Testis (tissue), 3 donors: ENCODE results near the gene CYP2S1. TPM values are rescaled to one million over a fixed set of nuclear protein-coding genes. Genes with fewer than 3 reads are reported as not detected.
"Not testable (repeated sequence)": the region's sequence is repeated elsewhere in the genome, so short reads cannot be mapped to it uniquely, and the experiment has no call there.

Experiments used
- DNase-seq: peaks from one replicate; pipeline ENCODE4 v3.0.0-alpha.2; 2019
- H3K27ac ChIP-seq, 2 donors: fragments of 200-600 bp; sonication (generic); one replicate each; pipeline ENCODE4 v1.5.1; 2019
- H3K27me3 ChIP-seq: fragments of 200-600 bp; sonication (generic); one replicate; pipeline ENCODE4 v1.5.1; 2019
- H3K36me3 ChIP-seq: fragments of 200-600 bp; sonication (generic); one replicate; pipeline ENCODE4 v1.5.1; 2017; ENCODE audit warnings: low read depth; ENCODE audit errors: missing control alignments
- H3K4me1 ChIP-seq: fragments of 200-600 bp; sonication (generic); one replicate; pipeline ENCODE4 v1.5.1; 2019
- H3K4me3 ChIP-seq, 2 donors: fragments of 200-600 bp; sonication (generic); one replicate each; pipeline ENCODE4 v1.5.1; 2017 to 2019
- H3K9me3 ChIP-seq: fragments of 200-600 bp; sonication (generic); one replicate; pipeline ENCODE4 v1.5.1; 2017
- POLR2A ChIP-seq: fragments of 450-650 bp; IDR thresholded peaks from one replicate; pipeline ENCODE4 v1.6.1; 2017; ENCODE audit warnings: antibody characterized with exemption, mild to moderate bottlenecking, moderate library complexity
- WGBS, 2 donors: methylation state at CpG; one replicate each; pipeline ENCODE4 v1.1.5; 2018; 5-methylcytosine and 5-hydroxymethylcytosine counted together
- intact Hi-C: fragments of 100-400 bp; cut with DNase I; formaldehyde crosslinking; loops from one replicate; pipeline ENCODE4 v1.15.1; 2023; ENCODE audit warnings: low total_unique reads
- polyA plus RNA-seq: library from polyadenylated mRNA; stranded (reverse); fragments of 350-450 nt; fragmentation: Illumina TruSeq; extraction: RNeasy Lipid Tissue Mini Kit (QIAGEN cat#74804); gene quantifications from one replicate; pipeline ENCODE4 v1.2.3, GENCODE V29; 2014; ENCODE audit warnings: low read depth, low replicate concordance; ENCODE audit not compliant: insufficient read depth
- total RNA-seq, 2 donors: library from RNA; depleted of rRNA; stranded (reverse); fragments of >200 nt; gene quantifications; one replicate each; pipeline ENCODE4 v1.2.3, GENCODE V29; 2016
- TF ChIP-seq, protein P1 (sequence below), 3 experiments: fragments of 450-650 bp in 2 of 3; fragments of 200-600 bp in 1 of 3; sonication (generic) in 1 of 3; IDR thresholded peaks; one replicate each; pipeline ENCODE4 v1.5.1; 2016 to 2019; ENCODE audit warnings: antibody characterized with exemption in 3 of 3, mild to moderate bottlenecking in 2 of 3, moderate library complexity in 1 of 3

The CYP2S1 gene
- total and polyA plus RNA-seq, 3 donors from 2014 or later, result 1.4 to 2.0 (median 1.6) TPM

- 3 to 9% methylated on average over 20 to 64 of the region's 67 CpGs for WGBS, 2 donors
- Histone ChIP-seq H3K36me3 (no peaks in the 10 kb centered on the region), H3K27ac (peak overlapping the region; percentile 82 to 84), H3K27me3 (no peaks in the 10 kb centered on the region), H3K4me1 (peaks cover 33% of the 10 kb centered on the region), H3K9me3 (no peaks in the 10 kb centered on the region), H3K4me3 (peak overlapping the region; percentile 38 to 41)
- peak; percentile 95 for DNase-seq
- TF ChIP-seq, protein P1, sequence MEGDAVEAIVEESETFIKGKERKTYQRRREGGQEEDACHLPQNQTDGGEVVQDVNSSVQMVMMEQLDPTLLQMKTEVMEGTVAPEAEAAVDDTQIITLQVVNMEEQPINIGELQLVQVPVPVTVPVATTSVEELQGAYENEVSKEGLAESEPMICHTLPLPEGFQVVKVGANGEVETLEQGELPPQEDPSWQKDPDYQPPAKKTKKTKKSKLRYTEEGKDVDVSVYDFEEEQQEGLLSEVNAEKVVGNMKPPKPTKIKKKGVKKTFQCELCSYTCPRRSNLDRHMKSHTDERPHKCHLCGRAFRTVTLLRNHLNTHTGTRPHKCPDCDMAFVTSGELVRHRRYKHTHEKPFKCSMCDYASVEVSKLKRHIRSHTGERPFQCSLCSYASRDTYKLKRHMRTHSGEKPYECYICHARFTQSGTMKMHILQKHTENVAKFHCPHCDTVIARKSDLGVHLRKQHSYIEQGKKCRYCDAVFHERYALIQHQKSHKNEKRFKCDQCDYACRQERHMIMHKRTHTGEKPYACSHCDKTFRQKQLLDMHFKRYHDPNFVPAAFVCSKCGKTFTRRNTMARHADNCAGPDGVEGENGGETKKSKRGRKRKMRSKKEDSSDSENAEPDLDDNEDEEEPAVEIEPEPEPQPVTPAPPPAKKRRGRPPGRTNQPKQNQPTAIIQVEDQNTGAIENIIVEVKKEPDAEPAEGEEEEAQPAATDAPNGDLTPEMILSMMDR (IDR thresholded peaks at IDR 0.05), result peak in 1 of 3 experiments; percentile 22
- TF ChIP-seq POLR2A, result no peak
- intact Hi-C loops, result no loop called here
These were observed 33.2 kb downstream of the CYP2S1 start for GRCh38 chr19:41226053-41226873.

GRCh38 chr19:41226874-41227390, 33.9 kb downstream of the CYP2S1 start:
- Histone ChIP-seq H3K27ac (peak overlapping the region; percentile 82 to 84), H3K4me3 (peak overlapping the region in 1 of 2 donors; percentile 38), H3K4me1 (peaks cover 33% of the 10 kb centered on the region), H3K9me3 (no peaks in the 10 kb centered on the region), H3K36me3 (no peaks in the 10 kb centered on the region), H3K27me3 (no peaks in the 10 kb centered on the region)
- TF ChIP-seq, protein P1 (IDR thresholded peaks at IDR 0.05), result no peak
- TF ChIP-seq POLR2A, result no peak
- no peak for DNase-seq
- whole genome bisulfite sequencing, 2 donors, result 29 to 34% methylated on average over 9 of the region's 9 CpGs
- intact Hi-C loops, result no loop called here

DNA sequence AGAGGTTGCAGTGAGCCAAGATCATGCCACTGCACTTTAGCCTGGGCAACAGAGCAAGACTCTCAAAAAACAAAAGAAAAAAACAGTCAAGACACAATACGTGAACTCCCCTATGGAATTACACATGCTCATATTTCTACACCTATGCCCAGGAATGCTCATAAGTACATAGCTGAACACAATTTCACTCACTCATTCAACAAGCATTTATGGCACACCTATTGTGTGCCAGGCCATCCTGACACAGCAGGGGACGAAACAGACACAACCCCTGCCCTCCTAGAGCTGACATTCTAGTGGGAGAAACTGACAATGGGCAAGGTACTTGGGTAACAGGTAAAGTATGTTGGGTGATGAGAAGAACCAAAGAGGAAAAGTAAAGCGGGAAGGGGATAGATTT, 35.5 kb downstream of the CYP2S1 start:
- TF ChIP-seq, protein P1 (IDR thresholded peaks at IDR 0.05), result no peak
- no peak for TF ChIP-seq POLR2A
- Histone ChIP-seq H3K36me3 (no peaks in the 10 kb centered on the region), H3K4me3 (no peak overlapping the region), H3K4me1 (peaks cover 31% of the 10 kb centered on the region), H3K9me3 (no peaks in the 10 kb centered on the region), H3K27me3 (no peaks in the 10 kb centered on the region), H3K27ac (no peak overlapping the region)
- WGBS, 2 donors, result 79 to 95% methylated on average over 3 of the region's 3 CpGs
- DNase-seq, result no peak
- intact Hi-C loops, result no loop called here

DNA sequence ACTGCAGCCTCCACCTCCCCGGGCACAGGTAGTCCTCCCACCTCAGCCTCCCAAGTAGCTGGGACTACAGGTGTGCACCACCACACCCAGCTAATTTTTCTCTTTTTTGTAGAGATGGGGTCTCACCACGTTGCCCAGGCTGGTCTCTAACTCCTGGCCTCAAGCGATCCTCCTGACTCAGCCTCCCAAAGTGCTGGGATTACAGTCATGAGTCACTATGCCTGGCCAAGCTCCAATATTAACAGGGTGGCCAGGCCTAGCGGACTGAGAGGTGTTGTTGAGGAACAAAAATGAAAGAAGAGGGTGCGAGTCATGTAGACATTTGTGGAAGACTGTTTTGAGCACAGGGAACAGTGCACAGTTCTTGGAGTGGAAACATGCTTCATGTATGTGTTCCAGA, 36.3 kb downstream of the CYP2S1 start:
- 89 to 93% methylated on average over 5 of the region's 5 CpGs for WGBS, 2 donors
- H3K4me3 ChIP-seq, H3K27me3 ChIP-seq, DNase-seq, H3K36me3 ChIP-seq, H3K27ac ChIP-seq, H3K9me3 ChIP-seq, intact Hi-C loops: not testable (repeated sequence)
- peaks cover 24% of the 10 kb centered on the region for H3K4me1 ChIP-seq

DNA sequence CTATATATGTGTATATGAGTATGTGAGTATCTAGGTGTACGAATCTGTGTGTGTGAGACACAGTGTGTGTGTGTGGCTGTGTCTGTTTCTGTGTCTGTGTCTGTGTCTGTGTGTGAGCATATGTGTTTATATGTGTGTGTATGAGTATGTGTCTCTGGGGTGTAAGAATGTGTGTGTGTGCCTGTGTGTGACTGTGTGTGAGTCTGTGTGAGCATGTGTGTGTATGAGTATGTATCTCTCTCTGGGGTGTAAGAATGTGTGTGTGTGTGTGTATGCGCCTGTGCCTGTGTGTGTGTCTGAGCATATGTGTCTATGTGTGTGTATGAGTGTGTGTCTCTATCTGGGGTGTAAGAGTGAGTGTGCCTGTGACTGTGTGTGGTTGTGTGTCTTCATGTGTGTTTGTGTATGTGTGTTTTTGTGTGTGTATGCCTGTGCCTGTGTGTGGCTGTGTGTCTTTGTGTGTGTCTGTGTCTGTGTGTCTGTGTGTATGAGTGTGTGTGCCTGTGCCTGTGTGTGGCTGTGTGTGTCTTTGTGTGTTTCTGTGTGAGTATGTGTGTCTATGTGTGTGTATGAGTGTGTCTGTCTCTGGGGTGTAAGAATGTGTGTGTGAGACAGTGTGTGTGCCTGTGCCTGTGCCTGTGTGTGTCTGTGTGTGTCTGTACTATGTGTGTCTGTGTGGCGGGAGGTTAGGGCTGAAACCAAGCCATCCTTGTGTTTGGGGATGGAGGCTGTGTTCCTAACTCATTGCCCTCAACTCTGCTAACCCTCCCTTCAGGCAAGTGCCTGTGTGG, 37.2 kb downstream of the CYP2S1 start:
- DNase-seq, result no peak
- intact Hi-C loops, result no loop called here
- Histone ChIP-seq H3K27ac (peak overlapping the region in 1 of 2 donors; percentile 19), H3K9me3 (no peaks in the 10 kb centered on the region), H3K4me3 (no peak overlapping the region), H3K36me3 (no peaks in the 10 kb centered on the region), H3K4me1 (peaks cover 23% of the 10 kb centered on the region), H3K27me3 (no peaks in the 10 kb centered on the region)
- no peak for TF ChIP-seq POLR2A
- TF ChIP-seq, protein P1 (IDR thresholded peaks at IDR 0.05), result no peak
- WGBS, 2 donors, result 94 to 97% methylated on average over 3 of the region's 3 CpGs
